Caco-2 (cell line): ENCODE data around the gene TMEM140. TPM values are rescaled to one million over a fixed set of nuclear protein-coding genes. Genes with fewer than 3 reads are reported as not detected.

Experiments used
- BruUV-seq: library from RNA; stranded (reverse); fragments of 400-500 nt; replicated peaks from 2 replicates; lab custom pipeline; 2021; lab: Mats Ljungman, UMichigan
- CTCF ChIA-PET: fragments of 300-600 bp; sonication (Branson Sonifier 250); formaldehyde crosslinking; loops from one replicate; lab custom pipeline; 2022; ENCODE audit warnings: antibody characterized with exemption; lab: Charles Lee
- POLR2A ChIA-PET: fragments of 300-600 bp; sonication (Branson Sonifier 250); formaldehyde crosslinking; loops from one replicate; lab custom pipeline; 2022; ENCODE audit warnings: antibody characterized with exemption; lab: Charles Lee
- DNase-seq, 2 experiments: peaks; one replicate each; pipeline versions ENCODE4 v3.0.0 to v3.0.0-alpha.2; 2020 to 2022
- H3K27me3 ChIP-seq: replicated peaks from 2 replicates; pipeline ENCODE4 v1.6.0; 2011; ENCODE audit warnings: low read length; ENCODE audit not compliant: control insufficient read depth, insufficient read depth
- H3K36me3 ChIP-seq: 2 replicates; pipeline ENCODE4 v1.5.1; 2011; ENCODE audit warnings: low read length; ENCODE audit not compliant: control insufficient read depth, insufficient read depth
- H3K4me1 ChIP-seq: fragments of 250-450 bp; sonication (Bioruptor Pico); 2 replicates; pipeline ENCODE4 v1.5.1; 2020; ENCODE audit warnings: mild to moderate bottlenecking
- H3K4me3 ChIP-seq: 2 replicates; pipeline ENCODE4 v1.5.1; 2011; ENCODE audit warnings: low read depth, mild to moderate bottlenecking, control low read depth, low read length
- H3K9me3 ChIP-seq: fragments of 250-450 bp; sonication (Bioruptor Pico); 2 replicates; pipeline ENCODE4 v1.5.1; 2020; ENCODE audit warnings: mild to moderate bottlenecking, moderate library complexity
- H3K27ac Mint-ChIP-seq: one replicate; pipeline ENCODE4 v1.8.0; 2022; ENCODE audit warnings: mixed read lengths; ENCODE audit not compliant: unreplicated experiment
- H3K27me3 Mint-ChIP-seq: one replicate; pipeline ENCODE4 v1.8.0; 2022; ENCODE audit warnings: mixed read lengths; ENCODE audit not compliant: insufficient read depth, unreplicated experiment
- H3K36me3 Mint-ChIP-seq: one replicate; pipeline ENCODE4 v1.8.0; 2022; ENCODE audit warnings: mild to moderate bottlenecking, mixed read lengths; ENCODE audit not compliant: insufficient read depth, unreplicated experiment
- H3K4me1 Mint-ChIP-seq: one replicate; pipeline ENCODE4 v1.8.0; 2022; ENCODE audit warnings: low read depth, mixed read lengths; ENCODE audit not compliant: unreplicated experiment
- H3K4me3 Mint-ChIP-seq: one replicate; pipeline ENCODE4 v1.8.0; 2022; ENCODE audit warnings: mild to moderate bottlenecking, moderate library complexity, mixed read lengths; ENCODE audit not compliant: unreplicated experiment
- H3K9me3 Mint-ChIP-seq: one replicate; pipeline ENCODE4 v1.8.0; 2022; ENCODE audit warnings: mixed read lengths; ENCODE audit not compliant: unreplicated experiment
- intact Hi-C: fragments of 100-400 bp; cut with micrococcal nuclease; formaldehyde crosslinking; loops from one replicate; pipeline ENCODE4 v1.10.0; 2022; ENCODE audit not compliant: unreplicated experiment
- total RNA-seq: library from RNA; stranded (reverse); gene quantifications from 2 replicates; pipeline ENCODE4 v1.2.3, GENCODE V29; 2022
- TF ChIP-seq, protein P1 (sequence below), 2 experiments: fragments of 200-600 bp in 1 of 2; IDR thresholded peaks; 1 replicate in 1 of 2; 2 replicates in 1 of 2; pipeline versions ENCODE4 v1.5.1 to v1.8.0; 2011 to 2022; ENCODE audit warnings: antibody characterized with exemption in 1 of 2, control low read depth in 1 of 2, inconsistent platforms in 1 of 2, low read depth in 1 of 2, low read length in 1 of 2, mild to moderate bottlenecking in 1 of 2, moderate library complexity in 1 of 2; ENCODE audit not compliant: insufficient read depth in 1 of 2, severe bottlenecking in 1 of 2, unreplicated experiment in 1 of 2

Gene TMEM140
- total RNA-seq, 1 experiment from 2014 or later: 6.1 TPM

DNA sequence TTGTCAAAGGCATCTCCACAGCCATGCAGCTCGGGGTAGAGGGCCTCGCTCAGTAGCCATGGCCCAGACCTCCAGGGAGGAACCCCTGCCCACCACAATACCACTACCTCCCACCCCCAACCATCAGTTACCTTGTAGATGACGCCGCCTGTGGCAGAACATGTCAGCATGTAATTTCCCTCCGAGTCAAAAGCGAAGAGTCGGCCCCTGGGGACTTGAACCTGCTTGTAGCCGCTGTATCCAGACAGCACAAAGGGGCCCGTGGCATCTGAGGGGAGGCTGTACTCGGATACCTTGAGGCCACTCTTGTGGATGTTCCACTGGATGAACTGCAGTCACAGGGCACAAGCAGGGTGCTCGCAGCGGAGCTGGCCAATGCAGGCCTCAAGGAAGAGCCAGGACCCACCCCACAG lies 39.0 kb downstream of the TMEM140 start:
- ChIA-PET CTCF (no interaction called here), POLR2A (no interaction called here)
- no TSS peak for BruUV-seq
- no peak for DNase-seq
- H3K4me3 Mint-ChIP-seq: no peak overlapping the region
- TF ChIP-seq, protein P1, sequence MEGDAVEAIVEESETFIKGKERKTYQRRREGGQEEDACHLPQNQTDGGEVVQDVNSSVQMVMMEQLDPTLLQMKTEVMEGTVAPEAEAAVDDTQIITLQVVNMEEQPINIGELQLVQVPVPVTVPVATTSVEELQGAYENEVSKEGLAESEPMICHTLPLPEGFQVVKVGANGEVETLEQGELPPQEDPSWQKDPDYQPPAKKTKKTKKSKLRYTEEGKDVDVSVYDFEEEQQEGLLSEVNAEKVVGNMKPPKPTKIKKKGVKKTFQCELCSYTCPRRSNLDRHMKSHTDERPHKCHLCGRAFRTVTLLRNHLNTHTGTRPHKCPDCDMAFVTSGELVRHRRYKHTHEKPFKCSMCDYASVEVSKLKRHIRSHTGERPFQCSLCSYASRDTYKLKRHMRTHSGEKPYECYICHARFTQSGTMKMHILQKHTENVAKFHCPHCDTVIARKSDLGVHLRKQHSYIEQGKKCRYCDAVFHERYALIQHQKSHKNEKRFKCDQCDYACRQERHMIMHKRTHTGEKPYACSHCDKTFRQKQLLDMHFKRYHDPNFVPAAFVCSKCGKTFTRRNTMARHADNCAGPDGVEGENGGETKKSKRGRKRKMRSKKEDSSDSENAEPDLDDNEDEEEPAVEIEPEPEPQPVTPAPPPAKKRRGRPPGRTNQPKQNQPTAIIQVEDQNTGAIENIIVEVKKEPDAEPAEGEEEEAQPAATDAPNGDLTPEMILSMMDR (IDR thresholded peaks at IDR 0.05; ENCODE audit: insufficient read depth in 1 of 2, low read depth in 1 of 2, low read length in 1 of 2, severe bottlenecking in 1 of 2, unreplicated experiment in 1 of 2): no peak
- intact Hi-C loops: no loop called here
- Histone ChIP-seq H3K36me3 (peaks cover 2% of the 10 kb centered on the region; the same call in 1 of the 2 replicates), H3K4me1 (no peaks in the 10 kb centered on the region), H3K4me3 (no peak overlapping the region), H3K27me3 (no peaks in the 10 kb centered on the region), H3K9me3 (peaks cover 9% of the 10 kb centered on the region)
- H3K36me3 Mint-ChIP-seq: peaks cover 21% of the 10 kb centered on the region
- no peaks in the 10 kb centered on the region for H3K27me3 Mint-ChIP-seq
- peaks cover 20% of the 10 kb centered on the region for H3K9me3 Mint-ChIP-seq
- H3K27ac Mint-ChIP-seq: no peak overlapping the region
- no peaks in the 10 kb centered on the region for H3K4me1 Mint-ChIP-seq

DNA sequence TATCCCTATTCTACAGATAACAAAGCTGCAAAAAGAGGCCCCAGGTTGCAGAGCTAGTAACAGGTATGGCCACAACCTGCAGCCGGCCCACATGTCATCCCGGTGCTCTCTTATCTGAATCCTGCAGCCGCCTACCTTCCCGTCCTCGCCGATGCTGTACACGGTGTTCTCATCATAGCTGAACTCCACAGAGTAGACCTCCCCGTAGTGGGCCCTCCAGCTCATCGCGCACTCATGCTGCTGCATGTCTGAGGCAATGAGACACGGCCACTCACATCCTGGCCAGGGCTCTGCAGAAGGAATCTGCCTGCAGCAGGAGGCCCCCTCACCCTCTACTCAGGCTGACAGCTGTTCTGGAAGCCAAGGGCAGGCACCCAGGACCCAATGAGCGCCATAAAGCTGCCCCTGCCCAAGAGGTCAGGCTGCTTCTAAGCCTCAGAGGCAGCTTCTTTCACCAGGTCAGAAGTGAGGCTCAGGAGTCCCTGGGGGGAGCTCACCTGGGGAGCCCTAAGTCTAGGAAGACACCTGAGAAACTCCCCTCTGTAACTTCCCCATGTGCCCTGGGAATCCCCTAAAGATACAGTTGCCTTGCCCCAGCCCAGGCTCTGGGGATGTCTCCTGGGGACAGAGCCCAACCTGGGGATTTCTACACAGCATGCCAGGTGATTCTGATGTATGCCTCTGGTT lies 40.6 kb downstream of the TMEM140 start:
- BruUV-seq: no TSS peak
- CTCF ChIA-PET: no interaction called here

DNA sequence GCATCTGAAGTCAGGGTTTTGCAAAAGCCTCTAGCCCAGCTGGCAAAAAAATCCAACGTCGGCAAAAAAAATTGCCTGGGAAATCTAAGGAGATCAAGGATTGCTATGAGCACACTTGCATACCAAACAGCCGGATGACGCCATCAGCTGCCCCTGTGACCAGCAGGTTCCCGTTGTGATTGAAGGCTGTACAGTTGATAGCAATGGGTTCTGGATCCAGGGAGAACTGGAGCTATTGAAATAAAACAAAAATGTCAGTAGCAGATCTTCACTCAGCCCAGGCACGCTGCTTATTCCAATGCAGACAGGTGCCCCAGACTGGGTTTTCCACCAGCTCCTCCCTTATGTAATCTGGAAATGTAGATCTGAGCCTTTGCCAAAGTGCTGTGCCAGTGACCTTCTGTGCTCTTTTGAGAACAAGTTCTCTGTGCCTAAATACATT lies 41.4 kb downstream of the TMEM140 start:
- Mint-ChIP-seq H3K27ac (no peak overlapping the region), H3K36me3 (peaks cover 6% of the 10 kb centered on the region), H3K4me3 (no peak overlapping the region), H3K27me3 (no peaks in the 10 kb centered on the region), H3K9me3 (peaks cover 1% of the 10 kb centered on the region), H3K4me1 (no peaks in the 10 kb centered on the region)
- H3K4me3 ChIP-seq: no peak overlapping the region
- no TSS peak for BruUV-seq
- DNase-seq: no peak
- ChIA-PET POLR2A (no interaction called here), CTCF (no interaction called here)
- peaks cover 2% of the 10 kb centered on the region; the same call in 1 of the 2 replicates for H3K36me3 ChIP-seq
- TF ChIP-seq, protein P1 (IDR thresholded peaks at IDR 0.05; ENCODE audit: insufficient read depth in 1 of 2, low read depth in 1 of 2, low read length in 1 of 2, severe bottlenecking in 1 of 2, unreplicated experiment in 1 of 2): no peak
- no peaks in the 10 kb centered on the region for H3K9me3 ChIP-seq
- intact Hi-C loops: no loop called here
- no peaks in the 10 kb centered on the region for H3K4me1 ChIP-seq
- no peaks in the 10 kb centered on the region for H3K27me3 ChIP-seq

More for the DNA sequence above, 40.6 kb downstream of the TMEM140 start:
- POLR2A ChIA-PET: no interaction called here
- H3K4me3 Mint-ChIP-seq: no peak overlapping the region
- no peaks in the 10 kb centered on the region for H3K4me1 Mint-ChIP-seq
- Histone ChIP-seq H3K4me1 (no peaks in the 10 kb centered on the region), H3K9me3 (no peaks in the 10 kb centered on the region), H3K27me3 (no peaks in the 10 kb centered on the region), H3K4me3 (no peak overlapping the region), H3K36me3 (peaks cover 2% of the 10 kb centered on the region; the same call in 1 of the 2 replicates)
- DNase-seq: no peak
- H3K36me3 Mint-ChIP-seq: peaks cover 11% of the 10 kb centered on the region
- H3K9me3 Mint-ChIP-seq: peaks cover 9% of the 10 kb centered on the region
- TF ChIP-seq, protein P1 (IDR thresholded peaks at IDR 0.05; ENCODE audit: insufficient read depth in 1 of 2, low read depth in 1 of 2, low read length in 1 of 2, severe bottlenecking in 1 of 2, unreplicated experiment in 1 of 2): no peak
- no peaks in the 10 kb centered on the region for H3K27me3 Mint-ChIP-seq
- no peak overlapping the region for H3K27ac Mint-ChIP-seq
- intact Hi-C loops: no loop called here
